Stimulated activated CD4-positive, alpha-beta T cell treated with anti-CD3 and anti-CD28 coated beads, Interleukin-12 subunit alpha, Interleukin-12 subunit beta, amount 100 ng/mL, for 24 hours (primary cell): ENCODE results near the gene MRPL40.

Experiments
- DNase-seq, 2 experiments: peaks; one replicate each; pipeline ENCODE4 v3.0.0-alpha.2; 2020; ENCODE audit warnings: low read depth in 2 of 2

MRPL40 gene

GRCh38 chr22:19432133-19432851, at the start of gene MRPL40:
MRPL40 (plus strand) TSS chr22:19432545; CDS start chr22:19432555, 10 bp downstream.
- DNase-seq = peak; percentile 85 to 88

- no peak for DNase-seq
These were observed 49.1 kb upstream of the MRPL40 start for GRCh38 chr22:19383292-19383691.

GRCh38 chr22:19385221-19385906, 47.0 kb upstream of the MRPL40 start:
- no peak for DNase-seq

GRCh38 chr22:19386248-19386647, 46.1 kb upstream of the MRPL40 start:
- DNase-seq = no peak

GRCh38 chr22:19387038-19387437, 45.3 kb upstream of the MRPL40 start:
- DNase-seq = no peak

- DNase-seq = no peak
These were observed 44.8 kb upstream of the MRPL40 start for GRCh38 chr22:19387575-19387974.

GRCh38 chr22:19393704-19394103, 38.6 kb upstream of the MRPL40 start:
- no peak for DNase-seq

- no peak for DNase-seq
These were observed 37.9 kb upstream of the MRPL40 start for GRCh38 chr22:19394274-19395050.

GRCh38 chr22:19395276-19395675, 37.1 kb upstream of the MRPL40 start:
- DNase-seq = no peak

GRCh38 chr22:19396561-19396933, 35.8 kb upstream of the MRPL40 start:
- DNase-seq = no peak

- no peak for DNase-seq
These were observed 35.2 kb upstream of the MRPL40 start for GRCh38 chr22:19396934-19397733.

- no peak for DNase-seq
These were observed 34.6 kb upstream of the MRPL40 start for GRCh38 chr22:19397734-19398104.

GRCh38 chr22:19398206-19398605, 34.1 kb upstream of the MRPL40 start:
- DNase-seq = no peak

- no peak for DNase-seq
These were observed 33.7 kb upstream of the MRPL40 start for GRCh38 chr22:19398652-19399051.

GRCh38 chr22:19400881-19401280, 31.5 kb upstream of the MRPL40 start:
- no peak for DNase-seq

GRCh38 chr22:19401483-19401882, 30.9 kb upstream of the MRPL40 start:
- no peak for DNase-seq

- DNase-seq = no peak
These were observed 29.6 kb upstream of the MRPL40 start for GRCh38 chr22:19402642-19403191.

- no peak for DNase-seq
These were observed 27.7 kb upstream of the MRPL40 start for GRCh38 chr22:19404676-19405075.

GRCh38 chr22:19405133-19405532, 27.2 kb upstream of the MRPL40 start:
- no peak for DNase-seq

- DNase-seq = no peak
These were observed 26.7 kb upstream of the MRPL40 start for GRCh38 chr22:19405652-19406051.

GRCh38 chr22:19406281-19406811, 26.0 kb upstream of the MRPL40 start:
- no peak for DNase-seq
